WTC11 (cell line): Measurements from ENCODE around the gene NR2C2AP. TPM values are rescaled to one million over a fixed set of nuclear protein-coding genes. Genes with fewer than 3 reads are reported as not detected.
"Not testable (repeated sequence)": the region's sequence is repeated elsewhere in the genome, so short reads cannot be mapped to it uniquely, and the experiment has no call there.

Source experiments
- ATAC-seq: fragments of 200-7000 bp; cut with Tn5 transposase; 2 replicates; pipeline ENCODE4 v1.10.0; 2021; ENCODE audit warnings: mild to moderate bottlenecking, moderate library complexity
- CTCF ChIA-PET: fragments of 300-600 bp; sonication (Branson Sonifier 250); formaldehyde crosslinking; loops from one replicate; lab custom pipeline; 2021; ENCODE audit warnings: antibody characterized with exemption; lab: Charles Lee
- POLR2A ChIA-PET: fragments of 350-600 bp; sonication (Branson Sonifier 250); formaldehyde crosslinking; loops from one replicate; lab custom pipeline; 2021; ENCODE audit warnings: antibody characterized with exemption; lab: Charles Lee
- DNase-seq: peaks from one replicate; pipeline ENCODE4 v3.0.0; 2021; ENCODE audit warnings: low spot score
- H3K27ac Mint-ChIP-seq: 2 replicates; pipeline ENCODE4 v1.8.0; 2021; ENCODE audit warnings: mixed read lengths
- H3K27me3 Mint-ChIP-seq: 2 replicates; pipeline ENCODE4 v1.8.0; 2021; ENCODE audit warnings: low read depth, mild to moderate bottlenecking, moderate library complexity, mixed read lengths
- H3K36me3 Mint-ChIP-seq: 2 replicates; pipeline ENCODE4 v1.8.0; 2021; ENCODE audit warnings: mixed read lengths
- H3K4me1 Mint-ChIP-seq: 2 replicates; pipeline ENCODE4 v1.8.0; 2022; ENCODE audit warnings: mixed read lengths
- H3K4me3 Mint-ChIP-seq: 2 replicates; pipeline ENCODE4 v1.8.0; 2021; ENCODE audit warnings: mild to moderate bottlenecking, moderate library complexity, mixed read lengths
- H3K9me3 Mint-ChIP-seq: 2 replicates; pipeline ENCODE4 v1.8.0; 2021; ENCODE audit warnings: mixed read lengths
- EMX1 ChIP-seq: fragments of 250-450 bp; sonication (Bioruptor Pico); IDR thresholded peaks from 2 replicates; pipeline ENCODE4 v1.8.0; 2021; ENCODE audit warnings: mild to moderate bottlenecking
- GRHL2 ChIP-seq: fragments of 250-450 bp; sonication (Bioruptor Pico); IDR thresholded peaks from 2 replicates; pipeline ENCODE4 v1.8.0; 2022; ENCODE audit warnings: mild to moderate bottlenecking, moderate library complexity; ENCODE audit not compliant: insufficient replicate concordance, severe bottlenecking
- HMGA2 ChIP-seq: fragments of 250-450 bp; sonication (Bioruptor Pico); IDR thresholded peaks from 2 replicates; pipeline ENCODE4 v1.4.0; 2021; ENCODE audit warnings: mild to moderate bottlenecking, moderate library complexity
- RORB ChIP-seq: fragments of 250-450 bp; sonication (Bioruptor Pico); IDR thresholded peaks from 2 replicates; pipeline ENCODE4 v1.9.0; 2021; ENCODE audit warnings: mild to moderate bottlenecking
- SP1 ChIP-seq: sonication (generic); formaldehyde crosslinking; conservative IDR thresholded peaks from 2 replicates; pipeline ENCODE4 v1.8.1; 2022; ENCODE audit warnings: missing genetic modification reagents
- ZNF121 ChIP-seq: sonication (generic); formaldehyde crosslinking; IDR thresholded peaks from 2 replicates; pipeline ENCODE4 v1.8.0; 2023; ENCODE audit warnings: missing genetic modification reagents
- ZNF232 ChIP-seq: sonication (generic); formaldehyde crosslinking; IDR thresholded peaks from 2 replicates; pipeline ENCODE4 v1.8.0; 2022; ENCODE audit warnings: mild to moderate bottlenecking, missing genetic modification reagents
- ZNF396 ChIP-seq: fragments of 250-450 bp; sonication (Bioruptor Pico); IDR thresholded peaks from 2 replicates; pipeline ENCODE4 v1.8.0; 2021; ENCODE audit warnings: mild to moderate bottlenecking, moderate library complexity, borderline replicate concordance
- total RNA-seq: library from RNA; stranded (reverse); gene quantifications from 3 replicates; pipeline ENCODE4 v1.2.3, GENCODE V29; 2021
- TF ChIP-seq, protein P1 (sequence below): fragments of 250-450 bp; sonication (Bioruptor Pico); IDR thresholded peaks from 2 replicates; pipeline ENCODE4 v1.9.0; 2021; ENCODE audit warnings: mild to moderate bottlenecking, borderline replicate concordance
- TF ChIP-seq, protein P2 (sequence below): sonication (generic); formaldehyde crosslinking; IDR thresholded peaks from 2 replicates; pipeline ENCODE4 v1.8.1; 2022; ENCODE audit warnings: mild to moderate bottlenecking, moderate library complexity, missing genetic modification reagents
- TF ChIP-seq, protein P3 (sequence below): sonication (generic); formaldehyde crosslinking; IDR thresholded peaks from 2 replicates; pipeline ENCODE4 v1.8.1; 2022; ENCODE audit warnings: missing genetic modification reagents, borderline replicate concordance
- TF ChIP-seq, protein P4 (sequence below): sonication (generic); formaldehyde crosslinking; IDR thresholded peaks from 2 replicates; pipeline ENCODE4 v1.8.1; 2023; ENCODE audit warnings: mild to moderate bottlenecking, missing genetic modification reagents
- TF ChIP-seq, protein P5 (sequence below): sonication (generic); formaldehyde crosslinking; IDR thresholded peaks from 2 replicates; pipeline ENCODE4 v1.8.0; 2023; ENCODE audit warnings: mild to moderate bottlenecking, missing genetic modification reagents
- TF ChIP-seq, protein P6 (sequence below): fragments of 200-600 bp; IDR thresholded peaks from 2 replicates; pipeline ENCODE4 v1.8.0; 2022; ENCODE audit warnings: antibody characterized with exemption

NR2C2AP gene
- total RNA-seq, 1 experiment from 2014 or later = 24.9 TPM

DNA sequence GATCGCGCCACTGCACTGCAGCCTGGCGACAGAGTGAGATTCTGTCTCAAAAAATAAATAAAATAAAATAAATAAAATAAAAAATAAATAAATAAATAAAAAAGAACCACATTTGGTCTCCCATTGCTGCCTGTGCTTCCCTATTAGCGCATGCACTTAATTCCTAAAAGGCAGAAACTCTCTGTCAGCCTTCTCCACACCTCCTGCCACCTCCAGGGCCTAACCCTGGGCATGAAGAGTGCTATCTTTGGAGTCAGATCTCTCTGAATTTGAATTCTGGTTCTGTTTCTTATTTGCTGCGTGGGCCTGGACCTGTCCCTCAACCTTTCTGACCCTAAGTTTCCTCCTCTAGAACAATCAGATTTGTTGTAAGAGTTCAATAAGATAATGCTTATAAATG is 19.8 kb upstream of the NR2C2AP start:
- no peak overlapping the region for H3K4me3 Mint-ChIP-seq
- H3K36me3 Mint-ChIP-seq = no peaks in the 10 kb centered on the region
- ATAC-seq = no peak
- TF ChIP-seq HMGA2 (CRISPR knock-in tag) (peak; percentile 52), ZNF232 (no peak)
- ChIA-PET POLR2A (no interaction called here), CTCF (interaction anchor here (0.5 kb wide), 1 partner anchor 19 kb away, joined by 3 read pairs; no protein-coding TSS in a partner anchor)
- peaks cover 38% of the 10 kb centered on the region for H3K27me3 Mint-ChIP-seq
- H3K4me1 Mint-ChIP-seq = peaks cover 2% of the 10 kb centered on the region
- no peaks in the 10 kb centered on the region for H3K9me3 Mint-ChIP-seq
- no peak overlapping the region for H3K27ac Mint-ChIP-seq
- no peak for DNase-seq

DNA sequence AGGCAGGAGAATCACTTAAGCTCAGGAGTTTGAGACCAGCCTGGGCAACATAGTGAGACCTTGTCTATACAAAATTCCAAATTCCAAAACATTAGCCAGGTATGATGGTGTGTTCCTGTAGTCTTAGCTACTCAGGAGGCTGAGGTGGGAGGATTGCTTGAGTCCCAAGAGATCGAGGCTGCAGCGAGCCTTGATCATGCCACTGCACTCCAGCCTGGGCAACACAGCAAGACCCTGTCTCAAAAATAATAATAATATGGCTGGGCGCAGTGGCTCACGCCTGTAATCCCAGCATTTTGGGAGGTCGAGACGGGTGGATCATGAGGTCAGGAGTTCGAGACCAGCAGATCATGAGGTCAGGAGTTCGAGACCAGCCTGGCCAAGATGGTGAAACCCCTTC is 17.8 kb upstream of the NR2C2AP start:
- not testable (repeated sequence) for H3K4me1 Mint-ChIP-seq

DNA sequence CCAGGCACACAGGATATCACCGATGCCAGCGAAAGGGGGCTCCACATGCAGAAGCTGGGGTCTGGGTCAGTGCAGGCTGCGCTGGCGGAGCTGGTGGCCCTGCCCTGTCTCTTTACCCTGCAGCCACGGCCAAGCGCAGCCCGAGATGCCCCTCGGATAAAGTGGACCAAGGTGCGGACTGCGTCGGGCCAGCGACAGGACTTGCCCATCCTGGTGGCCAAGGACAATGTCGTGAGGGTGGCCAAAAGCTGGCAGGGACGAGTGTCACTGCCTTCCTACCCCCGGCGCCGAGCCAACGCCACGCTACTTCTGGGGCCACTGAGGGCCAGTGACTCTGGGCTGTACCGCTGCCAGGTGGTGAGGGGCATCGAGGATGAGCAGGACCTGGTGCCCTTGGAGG is 15.7 kb upstream of the NR2C2AP start:
- no peak for TF ChIP-seq SP1 (CRISPR knock-in tag)
- no peak for TF ChIP-seq ZNF396 (CRISPR knock-in tag)
- TF ChIP-seq, protein P1, sequence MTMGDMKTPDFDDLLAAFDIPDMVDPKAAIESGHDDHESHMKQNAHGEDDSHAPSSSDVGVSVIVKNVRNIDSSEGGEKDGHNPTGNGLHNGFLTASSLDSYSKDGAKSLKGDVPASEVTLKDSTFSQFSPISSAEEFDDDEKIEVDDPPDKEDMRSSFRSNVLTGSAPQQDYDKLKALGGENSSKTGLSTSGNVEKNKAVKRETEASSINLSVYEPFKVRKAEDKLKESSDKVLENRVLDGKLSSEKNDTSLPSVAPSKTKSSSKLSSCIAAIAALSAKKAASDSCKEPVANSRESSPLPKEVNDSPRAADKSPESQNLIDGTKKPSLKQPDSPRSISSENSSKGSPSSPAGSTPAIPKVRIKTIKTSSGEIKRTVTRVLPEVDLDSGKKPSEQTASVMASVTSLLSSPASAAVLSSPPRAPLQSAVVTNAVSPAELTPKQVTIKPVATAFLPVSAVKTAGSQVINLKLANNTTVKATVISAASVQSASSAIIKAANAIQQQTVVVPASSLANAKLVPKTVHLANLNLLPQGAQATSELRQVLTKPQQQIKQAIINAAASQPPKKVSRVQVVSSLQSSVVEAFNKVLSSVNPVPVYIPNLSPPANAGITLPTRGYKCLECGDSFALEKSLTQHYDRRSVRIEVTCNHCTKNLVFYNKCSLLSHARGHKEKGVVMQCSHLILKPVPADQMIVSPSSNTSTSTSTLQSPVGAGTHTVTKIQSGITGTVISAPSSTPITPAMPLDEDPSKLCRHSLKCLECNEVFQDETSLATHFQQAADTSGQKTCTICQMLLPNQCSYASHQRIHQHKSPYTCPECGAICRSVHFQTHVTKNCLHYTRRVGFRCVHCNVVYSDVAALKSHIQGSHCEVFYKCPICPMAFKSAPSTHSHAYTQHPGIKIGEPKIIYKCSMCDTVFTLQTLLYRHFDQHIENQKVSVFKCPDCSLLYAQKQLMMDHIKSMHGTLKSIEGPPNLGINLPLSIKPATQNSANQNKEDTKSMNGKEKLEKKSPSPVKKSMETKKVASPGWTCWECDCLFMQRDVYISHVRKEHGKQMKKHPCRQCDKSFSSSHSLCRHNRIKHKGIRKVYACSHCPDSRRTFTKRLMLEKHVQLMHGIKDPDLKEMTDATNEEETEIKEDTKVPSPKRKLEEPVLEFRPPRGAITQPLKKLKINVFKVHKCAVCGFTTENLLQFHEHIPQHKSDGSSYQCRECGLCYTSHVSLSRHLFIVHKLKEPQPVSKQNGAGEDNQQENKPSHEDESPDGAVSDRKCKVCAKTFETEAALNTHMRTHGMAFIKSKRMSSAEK (CRISPR knock-in tag) = no peak
- TF ChIP-seq EMX1 (CRISPR knock-in tag) = no peak
- TF ChIP-seq GRHL2 (CRISPR knock-in tag) = no peak
- TF ChIP-seq, protein P2, sequence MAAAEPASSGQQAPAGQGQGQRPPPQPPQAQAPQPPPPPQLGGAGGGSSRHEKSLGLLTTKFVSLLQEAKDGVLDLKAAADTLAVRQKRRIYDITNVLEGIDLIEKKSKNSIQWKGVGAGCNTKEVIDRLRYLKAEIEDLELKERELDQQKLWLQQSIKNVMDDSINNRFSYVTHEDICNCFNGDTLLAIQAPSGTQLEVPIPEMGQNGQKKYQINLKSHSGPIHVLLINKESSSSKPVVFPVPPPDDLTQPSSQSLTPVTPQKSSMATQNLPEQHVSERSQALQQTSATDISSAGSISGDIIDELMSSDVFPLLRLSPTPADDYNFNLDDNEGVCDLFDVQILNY = no peak
- TF ChIP-seq, protein P3, sequence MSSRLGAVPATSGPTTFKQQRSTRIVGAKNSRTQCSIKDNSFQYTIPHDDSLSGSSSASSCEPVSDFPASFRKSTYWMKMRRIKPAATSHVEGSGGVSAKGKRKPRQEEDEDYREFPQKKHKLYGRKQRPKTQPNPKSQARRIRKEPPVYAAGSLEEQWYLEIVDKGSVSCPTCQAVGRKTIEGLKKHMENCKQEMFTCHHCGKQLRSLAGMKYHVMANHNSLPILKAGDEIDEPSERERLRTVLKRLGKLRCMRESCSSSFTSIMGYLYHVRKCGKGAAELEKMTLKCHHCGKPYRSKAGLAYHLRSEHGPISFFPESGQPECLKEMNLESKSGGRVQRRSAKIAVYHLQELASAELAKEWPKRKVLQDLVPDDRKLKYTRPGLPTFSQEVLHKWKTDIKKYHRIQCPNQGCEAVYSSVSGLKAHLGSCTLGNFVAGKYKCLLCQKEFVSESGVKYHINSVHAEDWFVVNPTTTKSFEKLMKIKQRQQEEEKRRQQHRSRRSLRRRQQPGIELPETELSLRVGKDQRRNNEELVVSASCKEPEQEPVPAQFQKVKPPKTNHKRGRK (CRISPR knock-in tag) = no peak
- TF ChIP-seq, protein P4, sequence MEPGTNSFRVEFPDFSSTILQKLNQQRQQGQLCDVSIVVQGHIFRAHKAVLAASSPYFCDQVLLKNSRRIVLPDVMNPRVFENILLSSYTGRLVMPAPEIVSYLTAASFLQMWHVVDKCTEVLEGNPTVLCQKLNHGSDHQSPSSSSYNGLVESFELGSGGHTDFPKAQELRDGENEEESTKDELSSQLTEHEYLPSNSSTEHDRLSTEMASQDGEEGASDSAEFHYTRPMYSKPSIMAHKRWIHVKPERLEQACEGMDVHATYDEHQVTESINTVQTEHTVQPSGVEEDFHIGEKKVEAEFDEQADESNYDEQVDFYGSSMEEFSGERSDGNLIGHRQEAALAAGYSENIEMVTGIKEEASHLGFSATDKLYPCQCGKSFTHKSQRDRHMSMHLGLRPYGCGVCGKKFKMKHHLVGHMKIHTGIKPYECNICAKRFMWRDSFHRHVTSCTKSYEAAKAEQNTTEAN (CRISPR knock-in tag) = no peak
- TF ChIP-seq, protein P5, sequence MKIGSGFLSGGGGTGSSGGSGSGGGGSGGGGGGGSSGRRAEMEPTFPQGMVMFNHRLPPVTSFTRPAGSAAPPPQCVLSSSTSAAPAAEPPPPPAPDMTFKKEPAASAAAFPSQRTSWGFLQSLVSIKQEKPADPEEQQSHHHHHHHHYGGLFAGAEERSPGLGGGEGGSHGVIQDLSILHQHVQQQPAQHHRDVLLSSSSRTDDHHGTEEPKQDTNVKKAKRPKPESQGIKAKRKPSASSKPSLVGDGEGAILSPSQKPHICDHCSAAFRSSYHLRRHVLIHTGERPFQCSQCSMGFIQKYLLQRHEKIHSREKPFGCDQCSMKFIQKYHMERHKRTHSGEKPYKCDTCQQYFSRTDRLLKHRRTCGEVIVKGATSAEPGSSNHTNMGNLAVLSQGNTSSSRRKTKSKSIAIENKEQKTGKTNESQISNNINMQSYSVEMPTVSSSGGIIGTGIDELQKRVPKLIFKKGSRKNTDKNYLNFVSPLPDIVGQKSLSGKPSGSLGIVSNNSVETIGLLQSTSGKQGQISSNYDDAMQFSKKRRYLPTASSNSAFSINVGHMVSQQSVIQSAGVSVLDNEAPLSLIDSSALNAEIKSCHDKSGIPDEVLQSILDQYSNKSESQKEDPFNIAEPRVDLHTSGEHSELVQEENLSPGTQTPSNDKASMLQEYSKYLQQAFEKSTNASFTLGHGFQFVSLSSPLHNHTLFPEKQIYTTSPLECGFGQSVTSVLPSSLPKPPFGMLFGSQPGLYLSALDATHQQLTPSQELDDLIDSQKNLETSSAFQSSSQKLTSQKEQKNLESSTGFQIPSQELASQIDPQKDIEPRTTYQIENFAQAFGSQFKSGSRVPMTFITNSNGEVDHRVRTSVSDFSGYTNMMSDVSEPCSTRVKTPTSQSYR (CRISPR knock-in tag) = no peak
- TF ChIP-seq, protein P6, sequence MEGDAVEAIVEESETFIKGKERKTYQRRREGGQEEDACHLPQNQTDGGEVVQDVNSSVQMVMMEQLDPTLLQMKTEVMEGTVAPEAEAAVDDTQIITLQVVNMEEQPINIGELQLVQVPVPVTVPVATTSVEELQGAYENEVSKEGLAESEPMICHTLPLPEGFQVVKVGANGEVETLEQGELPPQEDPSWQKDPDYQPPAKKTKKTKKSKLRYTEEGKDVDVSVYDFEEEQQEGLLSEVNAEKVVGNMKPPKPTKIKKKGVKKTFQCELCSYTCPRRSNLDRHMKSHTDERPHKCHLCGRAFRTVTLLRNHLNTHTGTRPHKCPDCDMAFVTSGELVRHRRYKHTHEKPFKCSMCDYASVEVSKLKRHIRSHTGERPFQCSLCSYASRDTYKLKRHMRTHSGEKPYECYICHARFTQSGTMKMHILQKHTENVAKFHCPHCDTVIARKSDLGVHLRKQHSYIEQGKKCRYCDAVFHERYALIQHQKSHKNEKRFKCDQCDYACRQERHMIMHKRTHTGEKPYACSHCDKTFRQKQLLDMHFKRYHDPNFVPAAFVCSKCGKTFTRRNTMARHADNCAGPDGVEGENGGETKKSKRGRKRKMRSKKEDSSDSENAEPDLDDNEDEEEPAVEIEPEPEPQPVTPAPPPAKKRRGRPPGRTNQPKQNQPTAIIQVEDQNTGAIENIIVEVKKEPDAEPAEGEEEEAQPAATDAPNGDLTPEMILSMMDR = no peak
- no peak for TF ChIP-seq RORB (CRISPR knock-in tag)
- TF ChIP-seq, all 79 proteins: peak for 0
- peaks cover 41% of the 10 kb centered on the region for H3K27me3 Mint-ChIP-seq
- CTCF ChIA-PET = interaction anchor here (0.7 to 1.2 kb wide), 2 partner anchors 41 to 43 kb away, joined by 3 to 4 read pairs; no protein-coding TSS in a partner anchor
- peaks cover 6% of the 10 kb centered on the region for H3K4me1 Mint-ChIP-seq
- no peak overlapping the region for H3K4me3 Mint-ChIP-seq
- no peak for DNase-seq
- no peak overlapping the region for H3K27ac Mint-ChIP-seq
- no peaks in the 10 kb centered on the region for H3K36me3 Mint-ChIP-seq
- POLR2A ChIA-PET = no interaction called here
- ATAC-seq = no peak
- no peaks in the 10 kb centered on the region for H3K9me3 Mint-ChIP-seq

More for the DNA sequence above, 17.8 kb upstream of the NR2C2AP start:
- H3K36me3 Mint-ChIP-seq, CTCF ChIA-PET, H3K27ac Mint-ChIP-seq, DNase-seq, ATAC-seq, H3K9me3 Mint-ChIP-seq, POLR2A ChIA-PET, H3K4me3 Mint-ChIP-seq: not testable (repeated sequence)
- H3K27me3 Mint-ChIP-seq = peaks cover 42% of the 10 kb centered on the region
- TF ChIP-seq ZNF121 (CRISPR knock-in tag) = peak; percentile 29; the same call in 1 of the 2 replicates
